GM18870 (cell line): Measurements from ENCODE around the gene SETD3.
A peak's percentile ranks its signal among the peaks of the same experiment; 100 is the strongest.

Experiments
- ATAC-seq: cut with Tn5 transposase; IDR thresholded peaks from one replicate; pipeline ENCODE4 v1.9.1; 2021; ENCODE audit warnings: moderate library complexity; ENCODE audit not compliant: unreplicated experiment

Gene SETD3

GRCh38 chr14:99426265-99426664 is 54.4 kb downstream of the SETD3 start:
- no peak for ATAC-seq

- ATAC-seq: no peak
Measured at GRCh38 chr14:99425272-99425681, 55.4 kb downstream of the SETD3 start.

DNA sequence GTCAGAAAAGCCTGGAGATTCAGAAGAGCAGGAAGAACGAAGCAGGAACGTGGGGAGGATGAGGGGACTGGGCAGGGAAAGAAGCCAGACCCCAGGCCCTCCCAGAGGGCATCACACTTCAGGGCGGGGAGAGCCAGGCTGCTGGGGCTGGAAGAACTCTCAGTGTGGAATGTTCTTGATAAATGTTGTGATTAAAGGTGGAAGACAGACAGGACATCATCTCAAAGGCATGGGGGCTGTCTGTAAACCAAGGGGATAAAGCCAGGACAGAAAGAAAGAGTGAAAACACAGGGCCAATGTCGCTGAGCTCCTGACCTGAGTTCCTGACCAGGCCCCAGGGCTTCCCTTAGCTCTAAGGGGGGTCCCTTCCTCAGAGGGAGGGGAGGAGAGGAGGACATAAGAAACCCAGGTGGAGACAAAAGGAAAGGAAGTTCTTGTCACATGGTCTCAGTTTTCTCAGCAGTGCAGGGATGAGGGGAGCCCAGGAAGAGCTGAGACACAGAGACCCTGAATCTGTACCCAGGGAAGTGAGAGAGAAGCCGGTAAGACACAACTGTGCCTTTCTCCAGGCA is 56.3 kb downstream of the SETD3 start:
- ATAC-seq: no peak

DNA sequence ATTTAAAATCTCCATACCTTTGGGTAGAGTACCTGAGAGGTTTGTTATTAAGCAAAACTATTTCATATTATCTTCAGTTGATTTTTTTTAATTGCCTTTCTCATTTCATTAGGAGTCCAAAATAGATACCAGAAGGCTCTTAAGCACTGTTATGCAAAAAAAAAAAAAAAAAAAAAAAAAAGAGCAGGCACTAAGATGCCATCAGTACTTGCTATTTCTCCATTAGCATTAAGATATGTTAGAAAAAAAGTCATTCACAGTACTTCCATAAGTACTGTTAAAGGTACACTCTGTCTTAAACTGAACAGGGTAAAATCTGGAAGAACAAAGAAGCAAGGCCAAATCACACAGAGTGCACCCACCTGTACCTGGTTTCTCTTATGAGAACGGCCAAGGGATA is 57.2 kb downstream of the SETD3 start:
- ATAC-seq: no peak

GRCh38 chr14:99422228-99423010 is 58.2 kb downstream of the SETD3 start:
- no peak for ATAC-seq

DNA sequence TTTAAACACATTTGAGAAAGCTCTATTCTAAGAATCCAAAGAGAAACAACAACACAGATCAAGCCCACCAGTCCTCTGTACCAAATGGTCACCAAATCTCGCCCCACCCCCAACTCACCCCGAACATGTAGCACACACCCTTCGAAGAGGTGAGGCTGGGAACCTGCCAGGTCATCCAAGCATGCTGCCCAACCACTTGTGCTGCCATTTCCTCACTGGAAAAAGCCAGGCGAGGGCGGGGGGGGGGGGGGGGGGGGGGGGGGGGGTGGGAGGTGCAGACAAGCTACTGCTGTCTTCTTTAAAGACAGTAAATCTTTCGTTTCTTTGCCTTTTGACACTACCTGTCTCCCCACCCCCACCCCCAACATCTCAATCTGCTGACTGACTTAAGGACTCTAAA is 59.9 kb downstream of the SETD3 start:
- no peak for ATAC-seq

- no peak for ATAC-seq
Measured at GRCh38 chr14:99419905-99420304, 60.8 kb downstream of the SETD3 start.

DNA sequence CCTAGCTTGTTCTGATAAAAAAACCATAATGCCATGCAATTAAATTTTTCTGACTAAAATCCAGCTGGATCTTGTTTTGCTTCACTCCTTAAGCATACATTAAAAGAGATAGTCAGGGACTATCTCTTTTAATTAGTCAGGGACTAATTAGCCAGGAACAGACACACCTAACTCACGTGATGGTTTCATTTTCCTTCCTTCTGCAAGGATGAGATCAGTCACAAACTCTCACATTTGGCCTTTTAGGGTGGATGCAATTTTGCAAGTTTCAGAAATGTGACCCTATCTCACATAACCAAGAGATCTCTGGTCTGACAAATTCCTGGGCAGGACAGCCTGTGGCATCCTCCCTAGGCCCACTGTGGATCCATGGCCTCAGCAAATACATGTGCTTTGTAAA is 62.4 kb downstream of the SETD3 start:
- ATAC-seq: no peak

- no peak for ATAC-seq
Measured at GRCh38 chr14:99416909-99417308, 63.8 kb downstream of the SETD3 start.

- ATAC-seq: peak; percentile 93
Measured at GRCh38 chr14:99415496-99416281, 65.0 kb downstream of the SETD3 start.

DNA sequence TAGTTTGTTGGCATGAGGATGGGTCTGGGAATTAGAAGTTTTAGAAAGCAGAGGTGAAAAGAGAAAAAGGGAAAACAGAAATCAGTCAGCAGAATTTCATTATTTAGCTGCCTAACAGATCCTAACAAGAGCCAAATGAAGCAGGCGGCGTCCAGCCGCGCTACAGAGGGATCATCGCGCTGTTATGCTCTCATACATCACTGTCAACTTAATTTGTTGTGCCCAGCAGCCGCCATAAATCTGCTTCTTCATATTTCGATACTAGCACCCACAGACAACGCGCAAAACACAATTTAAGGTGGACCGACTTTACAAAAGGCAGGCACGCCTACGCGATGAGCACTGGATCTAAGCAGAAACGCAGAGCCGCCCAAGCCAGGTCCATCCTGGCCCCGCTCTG is 66.7 kb downstream of the SETD3 start:
- no peak for ATAC-seq

DNA sequence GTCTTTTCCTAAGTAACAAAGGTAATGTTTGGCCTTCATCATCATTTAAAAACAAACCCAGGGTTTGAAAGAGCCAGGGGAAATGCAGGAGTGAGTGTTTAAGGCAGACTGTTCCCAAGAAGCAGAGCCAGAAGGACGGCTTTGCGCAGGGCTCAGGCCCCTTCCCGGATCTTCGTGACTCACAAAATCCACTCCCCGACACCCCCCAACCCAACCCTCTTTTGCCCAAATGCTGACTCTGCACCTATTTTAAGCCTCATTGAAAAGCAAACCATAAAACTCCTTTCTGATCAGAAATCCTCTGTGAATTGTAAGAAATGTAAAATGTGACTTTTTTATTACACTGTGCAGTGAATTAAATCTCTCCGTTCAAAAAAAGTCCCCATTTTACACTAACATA is 67.5 kb downstream of the SETD3 start:
- ATAC-seq: no peak

DNA sequence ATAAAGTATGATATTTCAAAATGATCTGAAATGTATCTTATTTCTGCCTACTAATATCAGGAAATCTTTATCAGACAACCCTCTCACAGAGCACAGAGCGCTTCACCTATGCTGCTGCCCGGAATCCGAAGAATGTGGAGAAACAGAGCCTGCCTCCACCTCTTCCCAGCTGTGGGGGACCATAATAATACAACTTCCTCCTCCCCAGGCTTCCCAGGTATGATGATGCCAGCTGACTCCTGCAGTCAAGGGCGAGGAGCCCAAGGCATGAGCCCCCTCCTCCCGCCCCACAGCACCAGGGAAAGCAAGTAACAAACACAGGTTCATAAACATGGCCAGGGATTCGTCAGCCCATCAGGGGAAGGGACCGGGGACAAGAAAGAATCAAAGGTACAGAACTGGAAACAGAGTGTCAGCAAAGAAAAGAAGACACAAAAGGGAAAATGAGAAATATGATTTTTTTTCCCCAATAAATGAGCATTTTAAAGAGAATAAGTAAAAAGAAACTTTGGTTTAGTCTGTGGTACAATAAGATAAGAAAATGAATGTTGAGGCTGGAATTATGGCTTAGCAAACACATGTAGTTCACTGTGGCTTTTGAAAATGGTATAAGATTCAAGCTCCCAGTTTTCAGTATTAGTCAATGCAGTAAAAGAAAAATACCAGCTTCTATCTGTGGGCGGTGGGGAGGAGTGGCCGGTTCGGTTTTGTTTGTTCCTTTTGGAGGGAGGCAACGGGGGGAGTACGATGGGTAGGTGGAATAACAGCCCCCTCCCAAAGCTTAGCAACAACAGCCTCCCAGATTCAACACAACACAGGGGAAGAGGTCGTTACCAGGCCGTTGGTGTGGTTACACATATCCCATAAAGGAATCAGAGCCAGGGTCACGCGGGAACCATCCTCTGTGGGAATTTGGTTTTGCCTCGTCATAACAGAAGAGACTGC is 68.3 kb downstream of the SETD3 start:
- ATAC-seq: no peak

DNA sequence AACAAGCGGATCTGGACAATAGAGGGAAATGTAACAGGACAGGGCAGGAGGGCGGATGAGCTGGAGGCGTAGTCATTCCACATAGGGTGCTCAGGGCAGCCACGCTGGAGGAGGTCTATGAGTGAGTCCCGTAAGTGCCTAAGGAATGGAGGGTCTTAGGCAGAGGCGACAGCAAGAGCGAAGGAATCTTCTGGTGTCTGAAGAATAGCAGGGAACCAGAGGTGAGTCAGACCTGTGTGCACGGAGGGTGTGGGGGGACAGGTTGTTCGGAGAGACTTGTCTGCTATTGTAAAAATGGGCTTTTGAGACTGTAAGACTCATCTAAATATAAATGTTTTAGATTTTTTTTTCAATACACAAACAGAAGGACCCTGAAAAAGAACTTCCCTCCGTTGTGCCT is 70.6 kb downstream of the SETD3 start:
- ATAC-seq: no peak

GRCh38 chr14:99408971-99409289 is 71.7 kb downstream of the SETD3 start:
- no peak for ATAC-seq

GRCh38 chr14:99408286-99408970 is 72.2 kb downstream of the SETD3 start:
- ATAC-seq: no peak

GRCh38 chr14:99407416-99407815 is 73.2 kb downstream of the SETD3 start:
- ATAC-seq: no peak

DNA sequence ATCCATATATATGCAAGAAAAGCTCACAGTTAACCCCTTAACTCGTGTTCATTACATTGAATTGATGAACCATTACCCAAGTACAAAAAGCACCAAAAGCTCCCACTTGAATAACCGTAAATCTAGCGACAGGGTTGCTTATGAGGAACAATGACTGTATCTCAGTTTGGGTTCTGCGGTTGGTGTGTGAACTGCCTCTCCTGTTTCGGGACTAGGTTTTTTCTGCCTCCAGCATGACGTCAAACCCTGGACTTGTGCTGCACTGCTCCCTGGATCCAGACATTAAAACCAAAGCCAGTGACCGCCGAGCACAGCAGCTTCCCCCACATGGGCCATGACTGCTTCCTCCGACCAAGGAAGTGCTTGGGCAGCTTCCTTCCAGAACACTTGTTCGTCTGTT is 77.7 kb downstream of the SETD3 start:
- no peak for ATAC-seq

DNA sequence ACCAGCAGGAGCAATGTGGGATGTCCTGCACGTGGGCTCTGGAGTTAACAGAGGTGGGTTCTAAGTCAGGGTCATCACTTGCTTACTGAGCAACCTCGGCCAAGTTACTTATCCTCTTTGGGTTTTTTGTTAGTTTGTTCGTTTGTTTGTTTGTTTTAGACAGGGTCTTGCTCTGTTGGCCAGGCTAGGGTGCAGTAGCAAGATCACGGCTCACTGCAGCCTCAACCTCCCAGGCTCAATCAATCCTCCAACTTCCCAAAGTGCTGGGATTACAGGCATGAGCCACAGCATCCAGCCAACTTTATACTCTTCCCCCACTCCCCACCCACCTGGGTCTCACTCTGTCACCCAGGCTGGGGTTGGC is 78.4 kb downstream of the SETD3 start:
- no peak for ATAC-seq

DNA sequence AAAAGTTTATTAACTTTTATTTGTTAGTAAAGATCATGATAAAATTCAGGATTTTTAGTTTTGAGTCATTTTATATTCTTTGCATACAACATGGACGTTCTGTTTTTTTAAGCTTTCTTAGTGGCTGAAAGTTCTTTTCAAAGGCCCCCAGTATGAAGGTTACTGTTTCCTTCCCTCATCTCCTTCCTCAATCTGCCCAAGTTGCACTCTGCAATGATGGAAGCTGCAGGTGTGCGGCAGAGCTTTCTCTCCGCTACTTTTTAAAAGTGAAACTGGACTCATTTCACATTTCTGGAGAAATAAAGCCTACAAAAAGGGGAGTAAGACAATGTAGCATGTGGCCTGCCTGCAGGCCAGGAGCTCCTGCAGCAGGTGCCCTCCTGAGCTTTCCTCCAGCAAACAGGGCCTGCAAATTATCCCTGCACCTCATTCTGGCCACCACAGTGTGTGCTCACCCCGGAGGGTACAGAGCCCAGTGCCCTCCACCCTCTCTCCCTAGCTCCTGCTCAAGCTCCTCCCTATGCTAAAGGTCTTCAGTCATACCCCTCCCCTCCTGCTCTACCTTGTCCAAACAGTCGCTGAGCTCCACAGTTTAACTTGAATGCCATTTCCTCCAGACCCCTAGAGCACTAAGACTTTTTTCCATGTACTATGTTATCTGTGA is 78.9 kb downstream of the SETD3 start:
- ATAC-seq: no peak
